Kidney epithelial cell (primary cell): ENCODE results near the gene MPP2. TPM values are rescaled to one million over a fixed set of nuclear protein-coding genes. Genes with fewer than 3 reads are reported as not detected.

Experiments
- DNase-seq: peaks from one replicate; pipeline ENCODE4 v3.0.0-alpha.2; 2010; ENCODE audit warnings: low read depth
- H3K27me3 ChIP-seq: 2 replicates; pipeline ENCODE4 v1.6.0; 2011; ENCODE audit warnings: low read length; ENCODE audit not compliant: control insufficient read depth, insufficient read depth
- H3K36me3 ChIP-seq: 2 replicates; pipeline ENCODE4 v1.5.1; 2011; ENCODE audit warnings: low read length; ENCODE audit not compliant: control insufficient read depth, insufficient read depth
- H3K4me3 ChIP-seq: 2 replicates; pipeline ENCODE4 v1.5.1; 2011; ENCODE audit warnings: low read depth, mild to moderate bottlenecking, control low read depth, low read length
- total RNA-seq: library from RNA; depleted of rRNA; stranded (reverse); fragments of >200 nt; gene quantifications from 2 replicates; pipeline ENCODE4 v1.2.3, GENCODE V29; 2015
- TF ChIP-seq, protein P1 (sequence below): IDR thresholded peaks from 2 replicates; pipeline ENCODE4 v1.5.1; 2011; ENCODE audit warnings: mild to moderate bottlenecking, moderate library complexity, low read length, control low read depth, inconsistent platforms; ENCODE audit not compliant: insufficient read depth, poor library complexity, severe bottlenecking

The MPP2 gene
- total RNA-seq, 1 donor from 2014 or later = 2.7 TPM

DNA sequence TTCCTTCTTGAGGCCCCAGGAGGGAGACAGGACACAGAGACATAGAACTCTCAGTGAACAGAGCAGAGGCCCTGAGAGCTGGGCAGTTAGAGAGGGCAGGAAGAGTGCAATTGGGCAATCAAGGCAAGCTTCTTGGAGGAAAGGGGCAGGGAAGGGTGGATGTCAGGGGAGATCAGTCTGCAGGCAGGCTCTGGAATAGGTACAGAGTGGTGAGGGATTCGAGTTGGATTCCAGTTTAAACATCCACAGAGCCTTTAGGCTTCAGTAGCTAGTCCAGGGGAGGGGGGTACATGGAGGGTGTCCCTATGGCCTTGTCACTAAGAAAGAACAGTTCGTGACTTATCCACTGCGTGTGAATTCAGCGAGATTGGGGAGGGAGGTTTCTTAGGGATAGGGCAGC lies 44.4 kb upstream of the MPP2 start:
- DNase-seq = no peak
- peaks cover 57% of the 10 kb centered on the region for H3K27me3 ChIP-seq
- TF ChIP-seq, protein P1, sequence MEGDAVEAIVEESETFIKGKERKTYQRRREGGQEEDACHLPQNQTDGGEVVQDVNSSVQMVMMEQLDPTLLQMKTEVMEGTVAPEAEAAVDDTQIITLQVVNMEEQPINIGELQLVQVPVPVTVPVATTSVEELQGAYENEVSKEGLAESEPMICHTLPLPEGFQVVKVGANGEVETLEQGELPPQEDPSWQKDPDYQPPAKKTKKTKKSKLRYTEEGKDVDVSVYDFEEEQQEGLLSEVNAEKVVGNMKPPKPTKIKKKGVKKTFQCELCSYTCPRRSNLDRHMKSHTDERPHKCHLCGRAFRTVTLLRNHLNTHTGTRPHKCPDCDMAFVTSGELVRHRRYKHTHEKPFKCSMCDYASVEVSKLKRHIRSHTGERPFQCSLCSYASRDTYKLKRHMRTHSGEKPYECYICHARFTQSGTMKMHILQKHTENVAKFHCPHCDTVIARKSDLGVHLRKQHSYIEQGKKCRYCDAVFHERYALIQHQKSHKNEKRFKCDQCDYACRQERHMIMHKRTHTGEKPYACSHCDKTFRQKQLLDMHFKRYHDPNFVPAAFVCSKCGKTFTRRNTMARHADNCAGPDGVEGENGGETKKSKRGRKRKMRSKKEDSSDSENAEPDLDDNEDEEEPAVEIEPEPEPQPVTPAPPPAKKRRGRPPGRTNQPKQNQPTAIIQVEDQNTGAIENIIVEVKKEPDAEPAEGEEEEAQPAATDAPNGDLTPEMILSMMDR = no peak
- no peaks in the 10 kb centered on the region for H3K36me3 ChIP-seq
- H3K4me3 ChIP-seq = no peak overlapping the region

DNA sequence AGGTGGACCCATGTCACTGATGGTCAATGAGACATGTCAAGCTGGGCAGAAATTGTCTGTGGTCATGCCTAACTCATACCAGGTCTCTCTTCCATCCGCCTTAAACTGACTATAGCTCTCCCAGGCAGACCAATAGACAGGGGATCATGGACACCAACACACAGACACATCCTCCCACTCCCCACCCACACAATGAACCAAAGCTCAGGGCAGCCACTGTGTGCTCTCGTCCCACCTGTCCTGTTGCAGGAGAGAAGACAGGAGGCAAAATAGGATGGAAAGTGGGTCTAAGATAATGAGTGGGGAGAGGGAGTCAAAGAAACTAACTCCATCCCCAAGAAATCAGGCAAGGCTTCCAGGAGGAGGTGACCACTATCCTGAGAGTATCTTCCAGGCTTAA lies 43.2 kb upstream of the MPP2 start:
- Histone ChIP-seq H3K36me3 (no peaks in the 10 kb centered on the region), H3K4me3 (no peak overlapping the region), H3K27me3 (peaks cover 56% of the 10 kb centered on the region)
- TF ChIP-seq, protein P1 = no peak
- DNase-seq = no peak

DNA sequence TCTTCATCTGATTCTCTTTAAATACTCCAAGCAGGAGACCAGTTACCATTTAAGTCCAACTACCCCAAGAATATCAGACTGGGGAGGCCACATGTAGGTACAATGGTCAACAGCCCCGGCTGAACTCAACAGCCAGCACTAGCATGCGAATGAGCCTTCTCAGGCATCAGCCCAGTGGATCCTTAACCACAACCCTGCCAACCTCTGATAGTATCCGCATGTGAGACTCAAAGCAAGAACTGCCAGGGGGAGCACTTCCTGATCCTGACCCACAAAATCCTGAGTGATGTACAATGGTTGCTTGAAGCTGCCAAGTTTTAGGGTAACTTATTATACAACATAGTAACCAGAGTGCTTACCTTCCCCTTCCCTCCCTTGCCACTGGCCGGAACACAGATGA lies 42.4 kb upstream of the MPP2 start:
- DNase-seq = no peak
- peaks cover 48% of the 10 kb centered on the region for H3K27me3 ChIP-seq
- no peak overlapping the region for H3K4me3 ChIP-seq
- TF ChIP-seq, protein P1 = no peak
- no peaks in the 10 kb centered on the region for H3K36me3 ChIP-seq

DNA sequence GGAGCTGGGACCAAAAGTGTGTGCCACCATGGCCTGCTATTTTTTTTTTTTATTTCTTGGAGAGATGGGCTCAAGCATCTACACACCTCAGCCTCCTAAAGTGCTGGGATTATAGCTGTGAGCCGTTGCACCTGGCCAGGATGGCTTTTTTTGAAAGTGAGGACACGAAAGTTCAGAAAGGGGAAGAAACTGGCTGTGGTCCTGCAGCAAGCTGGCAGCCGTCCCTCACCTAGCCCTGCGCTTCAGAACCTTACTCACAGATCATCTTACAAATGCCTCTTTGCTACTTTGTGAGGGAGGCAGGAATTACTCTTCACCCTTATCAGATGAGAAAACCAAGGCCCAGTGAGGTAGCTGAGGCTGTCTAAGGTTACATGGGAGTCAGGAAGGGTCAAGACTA lies 39.4 kb upstream of the MPP2 start:
- Histone ChIP-seq H3K27me3 (peaks cover 18% of the 10 kb centered on the region), H3K36me3 (no peaks in the 10 kb centered on the region), H3K4me3 (no peak overlapping the region)
- TF ChIP-seq, protein P1 = no peak
- DNase-seq = no peak

DNA sequence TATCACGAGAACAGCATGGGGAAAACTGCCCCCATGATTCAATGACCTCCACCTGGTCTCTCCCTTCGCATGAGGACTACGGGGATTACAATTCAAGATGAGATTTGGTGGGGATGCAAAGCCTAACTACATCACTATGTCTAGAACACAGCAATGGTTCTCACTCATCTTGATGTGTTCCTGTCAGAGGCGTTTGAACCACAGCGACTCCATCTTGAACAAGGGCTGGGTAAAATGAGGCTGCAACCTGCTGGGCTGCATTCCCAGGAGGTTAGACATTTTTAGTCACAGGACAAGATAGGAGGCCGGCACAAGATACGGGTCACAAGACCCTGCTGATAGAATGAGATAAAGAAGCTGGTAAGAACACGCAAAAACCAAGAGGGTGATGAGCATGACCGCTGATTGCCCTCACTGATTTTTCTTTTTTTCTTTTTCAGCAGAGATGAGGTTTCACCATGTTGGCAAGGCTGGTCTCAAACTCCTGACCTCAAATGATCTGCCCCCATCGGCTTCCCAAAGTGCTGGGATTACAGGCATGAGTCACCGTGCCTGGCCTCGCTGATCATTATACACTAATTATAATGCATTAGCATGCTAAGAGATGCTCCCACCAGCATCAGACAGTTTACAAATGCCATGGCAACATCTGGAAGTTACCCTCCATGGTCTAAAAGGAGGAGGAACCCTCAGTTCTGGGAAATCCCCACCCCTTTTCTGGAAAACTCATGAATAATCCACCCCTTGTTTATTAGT lies 37.9 kb upstream of the MPP2 start:
- Histone ChIP-seq H3K36me3 (no peaks in the 10 kb centered on the region), H3K27me3 (peaks cover 8% of the 10 kb centered on the region), H3K4me3 (no peak overlapping the region)
- TF ChIP-seq, protein P1 = no peak
- DNase-seq = no peak
